HUES64 (cell line): Measurements from ENCODE around the gene CORO6.

Experiments used
- H3K27ac ChIP-seq: 2 replicates; pipeline ENCODE4 v1.7.0; 2013; ENCODE audit warnings: low read depth, low read length, inconsistent platforms
- H3K27me3 ChIP-seq: 2 replicates; pipeline ENCODE4 v1.6.1; 2013; ENCODE audit warnings: mild to moderate bottlenecking, low read length; ENCODE audit not compliant: insufficient read depth
- H3K36me3 ChIP-seq: 2 replicates; pipeline ENCODE4 v1.6.1; 2013; ENCODE audit warnings: mild to moderate bottlenecking, low read length; ENCODE audit not compliant: insufficient read depth
- H3K4me1 ChIP-seq: 2 replicates; pipeline ENCODE4 v1.6.1; 2013; ENCODE audit warnings: mild to moderate bottlenecking, low read length, moderate library complexity; ENCODE audit not compliant: insufficient read depth
- H3K4me3 ChIP-seq: 2 replicates; pipeline ENCODE4 v1.5.1; 2013; ENCODE audit warnings: mild to moderate bottlenecking, low read length, moderate library complexity
- H3K9ac ChIP-seq: 2 replicates; pipeline ENCODE4 v1.6.1; 2013; ENCODE audit warnings: mild to moderate bottlenecking, low read depth, low read length
- H3K9me3 ChIP-seq: 2 replicates; pipeline ENCODE4 v1.6.1; 2013; ENCODE audit warnings: low read depth, low read length; ENCODE audit not compliant: insufficient read depth
- WGBS: fragments of 150-250, 120-280 bp; methylation state at CpG from one replicate; pipeline ENCODE4 v1.1.7; 2013; ENCODE audit warnings: missing lambda C conversion rate; 5-methylcytosine and 5-hydroxymethylcytosine counted together

The CORO6 gene

DNA sequence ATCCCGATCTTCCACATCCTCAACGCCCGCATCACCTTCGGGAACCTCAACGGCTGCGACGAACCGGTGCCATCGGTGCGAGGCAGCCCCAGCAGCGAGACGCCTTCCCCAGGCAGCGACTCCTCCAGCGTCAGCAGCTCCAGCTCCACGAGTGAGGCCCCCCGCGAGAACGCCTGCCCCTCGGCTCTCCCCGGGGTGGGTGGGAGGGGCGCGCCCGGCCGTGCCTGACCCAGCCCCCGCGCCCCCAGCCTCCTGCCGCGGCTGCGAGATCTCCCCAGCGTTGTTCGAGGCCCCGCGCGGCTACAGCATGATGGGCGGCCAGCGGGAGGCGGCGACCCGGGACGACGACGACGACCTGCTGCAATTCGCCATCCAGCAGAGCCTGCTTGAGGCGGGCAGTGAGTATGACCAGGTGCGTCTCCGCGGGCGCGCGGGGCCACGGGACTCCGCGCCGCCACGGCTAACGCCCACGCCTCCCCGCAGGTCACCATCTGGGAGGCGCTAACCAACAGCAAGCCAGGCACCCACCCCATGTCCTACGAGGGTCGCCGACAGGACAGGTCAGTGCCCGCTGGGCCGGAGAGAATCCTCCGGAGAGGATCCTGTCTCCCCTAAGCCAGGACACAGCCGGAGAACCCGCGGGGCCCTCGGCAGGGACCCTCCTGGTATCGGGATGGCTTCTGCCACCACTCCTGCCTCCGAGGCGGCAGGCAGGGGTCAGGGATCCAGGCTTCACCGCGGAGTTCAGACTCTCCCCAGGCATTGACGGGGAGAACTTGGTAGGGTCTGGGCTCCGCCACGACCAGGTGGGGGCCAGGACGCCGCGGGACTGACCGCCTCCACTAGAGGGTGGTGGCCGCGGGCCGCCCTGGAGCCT, 10.1 kb downstream of the CORO6 start:
- no peak overlapping the region for H3K9ac ChIP-seq
- peaks cover 19% of the 10 kb centered on the region for H3K4me1 ChIP-seq
- H3K36me3 ChIP-seq = no peaks in the 10 kb centered on the region
- H3K27me3 ChIP-seq = peaks cover 51% of the 10 kb centered on the region
- 92% methylated on average over 85 of the region's 85 CpGs for WGBS
- H3K4me3 ChIP-seq = no peak overlapping the region; the same call in 1 of the 2 replicates
- no peak overlapping the region for H3K27ac ChIP-seq
- no peaks in the 10 kb centered on the region for H3K9me3 ChIP-seq

DNA sequence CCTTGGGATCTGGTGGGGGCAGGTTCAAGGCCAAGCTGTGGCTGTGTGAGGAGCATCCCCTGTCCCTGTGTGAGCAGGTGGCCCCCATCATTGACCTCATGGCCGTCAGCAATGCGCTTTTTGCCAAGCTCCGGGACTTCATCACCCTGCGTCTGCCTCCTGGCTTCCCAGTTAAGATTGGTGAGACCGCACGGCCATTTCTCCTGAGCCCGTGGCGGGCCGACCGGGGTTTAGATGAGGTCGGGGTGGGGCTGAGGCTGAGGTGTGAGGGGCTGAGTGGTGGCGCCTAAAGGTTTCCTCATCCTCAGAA, 10.7 kb downstream of the CORO6 start:
- 97% methylated on average over 11 of the region's 12 CpGs for WGBS

DNA sequence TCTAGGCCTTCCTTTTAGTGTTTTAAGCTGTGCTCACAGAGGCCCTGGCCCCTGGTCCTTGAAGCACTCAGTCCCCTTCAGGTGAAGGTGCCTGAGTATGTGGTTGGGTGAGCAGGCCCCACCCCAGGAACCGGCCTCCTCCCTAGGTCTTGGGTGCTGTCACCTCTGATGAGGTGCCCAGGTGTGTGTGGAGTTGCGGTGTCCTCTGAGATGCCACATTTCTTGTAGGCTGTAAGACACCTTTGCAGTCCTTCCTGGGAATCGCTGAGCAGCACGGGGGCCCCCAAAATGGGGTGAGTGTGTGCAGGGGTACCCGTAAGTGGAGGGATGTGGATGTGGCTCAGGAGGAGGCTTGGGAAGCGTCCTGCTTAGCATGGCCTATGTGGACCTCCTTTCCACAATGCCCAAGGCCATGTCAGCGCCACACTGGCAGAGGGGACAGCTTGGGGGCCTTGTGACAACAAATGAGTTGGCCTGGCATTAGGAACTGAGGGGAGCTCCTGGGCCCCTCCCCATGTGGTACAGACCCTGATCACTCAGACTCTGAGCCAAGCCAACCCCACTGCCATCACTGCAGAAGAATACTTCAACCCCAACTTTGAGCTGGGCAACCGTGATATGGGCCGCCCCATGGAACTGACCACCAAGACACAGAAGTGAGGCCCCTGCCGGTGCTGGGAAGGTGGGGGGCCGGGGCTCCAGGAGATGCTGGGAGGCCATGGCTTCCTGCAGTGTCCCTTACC, 11.2 kb downstream of the CORO6 start:
- no peak overlapping the region for H3K9ac ChIP-seq
- no peak overlapping the region for H3K27ac ChIP-seq
- no peaks in the 10 kb centered on the region for H3K9me3 ChIP-seq
- no peak overlapping the region for H3K4me3 ChIP-seq
- peaks cover 19% of the 10 kb centered on the region for H3K4me1 ChIP-seq
- peaks cover 39% of the 10 kb centered on the region for H3K27me3 ChIP-seq
- H3K36me3 ChIP-seq = no peaks in the 10 kb centered on the region
- WGBS = 96% methylated on average over 11 of the region's 11 CpGs

More for the DNA sequence above, 10.7 kb downstream of the CORO6 start:
- Histone ChIP-seq H3K4me1 (peaks cover 19% of the 10 kb centered on the region), H3K9me3 (no peaks in the 10 kb centered on the region), H3K4me3 (no peak overlapping the region), H3K36me3 (no peaks in the 10 kb centered on the region), H3K27me3 (peaks cover 45% of the 10 kb centered on the region), H3K27ac (no peak overlapping the region), H3K9ac (no peak overlapping the region)

DNA sequence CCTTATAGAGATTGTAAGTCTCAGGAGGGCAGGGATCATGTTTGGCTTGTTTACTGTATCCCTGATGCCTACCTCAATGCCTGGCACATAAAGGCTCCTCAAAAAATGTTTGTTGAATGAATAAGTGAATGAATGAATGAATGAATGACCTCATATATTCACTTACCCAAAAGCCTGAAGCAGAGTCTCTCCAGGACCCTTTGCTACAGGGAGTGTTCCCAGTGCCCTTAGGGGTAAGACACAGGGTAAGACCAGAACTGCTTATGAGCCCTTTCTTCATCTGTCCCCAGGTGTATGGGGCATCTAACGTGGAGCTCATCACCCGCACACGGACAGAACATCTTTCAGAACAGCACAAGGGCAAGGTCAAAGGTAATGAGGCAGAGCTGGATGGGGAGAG, 12.3 kb downstream of the CORO6 start:
- WGBS = 87% methylated on average over 3 of the region's 3 CpGs
- H3K4me1 ChIP-seq = peaks cover 15% of the 10 kb centered on the region; the same call in 1 of the 2 replicates
- H3K36me3 ChIP-seq = no peaks in the 10 kb centered on the region
- no peak overlapping the region for H3K4me3 ChIP-seq
- H3K9ac ChIP-seq = no peak overlapping the region
- no peaks in the 10 kb centered on the region for H3K9me3 ChIP-seq
- peaks cover 28% of the 10 kb centered on the region for H3K27me3 ChIP-seq
- H3K27ac ChIP-seq = no peak overlapping the region

DNA sequence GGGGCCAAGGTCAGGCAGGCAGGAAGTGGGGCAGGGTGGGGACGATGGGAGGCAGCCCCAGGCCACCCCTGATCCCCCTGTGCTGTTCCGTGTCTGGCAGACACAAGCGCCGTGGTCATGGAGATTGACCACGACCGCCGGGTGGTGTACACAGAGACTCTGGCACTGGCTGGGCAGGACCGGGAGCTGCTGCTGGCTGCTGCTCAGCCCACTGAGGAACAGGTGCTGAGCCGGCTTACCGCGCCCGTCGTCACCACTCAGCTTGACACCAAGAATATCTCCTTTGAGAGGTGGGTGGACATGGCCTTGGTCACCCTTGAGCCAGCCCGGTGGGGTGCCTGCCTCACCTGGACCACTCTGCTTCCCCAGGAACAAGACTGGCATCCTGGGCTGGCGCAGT, 13.7 kb downstream of the CORO6 start:
- H3K4me1 ChIP-seq = peaks cover under 1% of the 10 kb centered on the region; the same call in 1 of the 2 replicates
- no peaks in the 10 kb centered on the region for H3K36me3 ChIP-seq
- H3K9ac ChIP-seq = no peak overlapping the region
- no peak overlapping the region for H3K4me3 ChIP-seq
- H3K9me3 ChIP-seq = no peaks in the 10 kb centered on the region
- no peak overlapping the region for H3K27ac ChIP-seq
- WGBS = 93% methylated on average over 15 of the region's 15 CpGs
- H3K27me3 ChIP-seq = peaks cover 14% of the 10 kb centered on the region

DNA sequence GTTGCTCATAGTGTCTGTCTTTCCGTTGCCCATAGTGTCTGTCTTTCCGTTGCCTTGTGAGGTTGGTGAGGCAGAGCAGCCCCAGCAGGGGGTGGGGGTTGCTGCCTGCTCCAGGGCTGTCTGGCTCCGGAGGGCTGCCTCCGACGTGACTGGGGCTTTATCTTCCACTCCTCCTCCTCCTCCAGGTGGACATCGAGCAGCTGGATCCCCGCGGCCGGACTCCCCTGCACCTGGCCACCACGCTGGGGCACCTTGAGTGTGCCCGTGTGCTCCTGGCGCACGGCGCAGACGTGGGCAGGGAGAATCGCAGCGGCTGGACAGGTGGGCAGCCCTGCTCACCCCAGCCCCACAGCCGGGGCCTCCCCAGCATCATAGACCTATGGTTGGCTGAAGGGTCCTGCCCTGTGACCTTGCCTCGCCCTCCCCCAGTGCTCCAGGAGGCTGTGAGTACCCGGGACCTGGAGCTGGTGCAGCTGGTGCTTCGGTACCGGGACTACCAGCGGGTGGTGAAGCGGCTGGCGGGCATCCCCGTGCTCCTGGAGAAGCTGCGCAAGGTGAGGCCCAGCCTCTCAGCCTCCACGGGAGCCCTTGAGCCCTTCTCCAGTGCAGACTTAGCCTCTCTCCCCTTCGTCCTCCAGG, 15.0 kb downstream of the CORO6 start:
- no peaks in the 10 kb centered on the region for H3K36me3 ChIP-seq
- H3K4me3 ChIP-seq = no peak overlapping the region
- no peak overlapping the region for H3K9ac ChIP-seq
- peaks cover 5% of the 10 kb centered on the region for H3K27me3 ChIP-seq
- no peaks in the 10 kb centered on the region for H3K9me3 ChIP-seq
- WGBS = 90% methylated on average over 29 of the region's 29 CpGs
- H3K27ac ChIP-seq = no peak overlapping the region
- H3K4me1 ChIP-seq = no peaks in the 10 kb centered on the region

DNA sequence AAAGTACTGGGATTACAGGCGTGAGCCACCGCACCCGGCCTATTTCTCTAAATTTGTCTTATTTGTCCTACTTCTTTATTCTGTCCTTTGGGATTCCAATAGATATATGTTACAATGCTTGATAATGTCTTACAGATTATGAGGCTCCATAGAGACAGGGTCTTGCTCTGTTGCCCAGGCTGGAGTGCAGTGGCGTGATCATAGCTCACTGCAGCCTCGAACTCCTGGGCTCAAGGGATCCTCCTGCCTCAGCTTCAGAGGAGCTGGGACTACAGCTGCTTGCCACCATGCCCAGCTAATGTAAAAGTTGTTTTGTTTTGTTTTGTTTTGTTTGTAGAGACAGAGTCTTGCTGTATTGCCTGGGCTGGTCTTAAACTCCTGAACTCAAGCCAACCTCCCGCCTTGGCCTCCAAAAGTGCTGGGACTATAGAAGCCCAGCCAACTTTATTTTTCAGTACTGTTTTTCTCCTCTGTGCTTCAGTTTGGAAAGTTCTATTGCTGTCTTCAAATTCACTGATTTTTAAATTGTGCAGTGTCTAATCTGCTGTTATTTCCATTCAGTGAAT, 19.5 kb downstream of the CORO6 start:
- Histone ChIP-seq H3K4me1 (0 out of 2 replicates have a peak, but pooled peaks cover under 1% of the 10 kb centered on the region), H3K27me3 (no peaks in the 10 kb centered on the region)
- WGBS = 94% methylated on average over 6 of the region's 6 CpGs

DNA sequence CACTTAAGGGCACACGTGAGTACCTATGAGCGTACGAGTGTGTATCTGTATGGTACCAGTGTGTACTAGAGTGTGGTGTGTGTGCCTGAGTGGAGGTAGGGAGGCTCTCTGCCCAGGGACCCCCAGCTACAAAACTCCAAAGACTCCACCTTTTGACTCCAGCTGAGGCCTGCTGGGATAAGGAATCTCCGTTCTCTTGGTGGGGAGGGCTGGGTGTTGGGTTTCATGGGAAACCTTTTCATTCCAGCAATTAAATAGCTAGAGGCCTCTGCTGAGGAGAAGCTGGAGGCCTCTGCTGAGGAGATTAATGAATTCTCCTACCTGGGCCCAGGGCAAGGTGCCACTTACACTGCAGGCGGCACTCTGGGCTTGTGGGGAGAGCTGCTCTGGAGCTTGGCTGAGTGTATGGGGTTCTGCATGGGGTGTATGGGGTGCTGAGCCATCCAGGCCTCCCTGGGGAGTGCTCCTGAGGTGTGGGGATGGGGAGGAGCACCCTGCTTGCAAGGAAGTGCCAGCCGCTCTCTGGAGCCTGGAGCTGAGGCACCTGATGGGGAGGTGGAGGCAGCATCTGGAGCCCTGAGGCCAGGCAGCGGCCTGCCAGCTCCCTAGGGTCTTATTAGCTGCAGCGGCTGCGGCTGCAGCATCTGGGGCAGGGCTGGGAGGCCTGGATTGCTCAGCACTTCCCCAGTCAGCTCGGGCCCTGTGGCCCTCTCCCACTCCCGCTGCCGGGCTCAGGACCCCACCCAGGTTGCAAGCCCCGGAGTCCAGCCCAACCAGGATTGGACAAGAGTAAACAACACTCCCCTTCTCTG, 25.1 kb downstream of the CORO6 start:
- Histone ChIP-seq H3K9me3 (no peaks in the 10 kb centered on the region), H3K36me3 (no peaks in the 10 kb centered on the region), H3K9ac (no peak overlapping the region), H3K4me3 (no peak overlapping the region), H3K4me1 (peaks cover 22% of the 10 kb centered on the region), H3K27me3 (peaks cover 8% of the 10 kb centered on the region; the same call in 1 of the 2 replicates), H3K27ac (no peak overlapping the region)
- 40% methylated on average over 12 of the region's 13 CpGs for WGBS

More for the DNA sequence above, 19.5 kb downstream of the CORO6 start:
- H3K4me3 ChIP-seq = no peak overlapping the region
- no peaks in the 10 kb centered on the region for H3K9me3 ChIP-seq
- no peaks in the 10 kb centered on the region for H3K36me3 ChIP-seq
- no peak overlapping the region for H3K9ac ChIP-seq
- H3K27ac ChIP-seq = no peak overlapping the region

DNA sequence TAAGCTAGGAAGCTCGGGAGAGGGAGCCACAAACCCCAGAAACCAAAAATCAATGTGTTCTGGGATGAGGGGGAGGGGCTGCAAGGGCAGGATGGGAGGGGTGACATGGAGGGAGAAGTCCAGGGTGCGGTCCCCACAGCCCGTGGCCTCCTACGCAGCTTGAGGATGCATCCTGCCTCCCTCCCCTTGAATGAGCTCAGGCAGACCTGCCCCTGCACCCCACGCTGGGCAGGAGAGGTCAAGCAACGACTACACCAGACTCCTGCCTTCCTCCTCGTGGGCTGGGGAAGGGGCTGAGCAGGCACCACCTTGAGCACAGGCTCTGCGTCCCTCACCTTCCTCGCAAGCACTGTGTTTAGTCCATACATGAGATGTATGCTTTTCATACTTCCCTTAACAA, 25.9 kb downstream of the CORO6 start:
- Histone ChIP-seq H3K4me1 (peaks cover 27% of the 10 kb centered on the region), H3K9me3 (no peaks in the 10 kb centered on the region), H3K27ac (no peak overlapping the region), H3K4me3 (no peak overlapping the region), H3K27me3 (peaks cover 8% of the 10 kb centered on the region; the same call in 1 of the 2 replicates), H3K36me3 (no peaks in the 10 kb centered on the region), H3K9ac (no peak overlapping the region)
- WGBS = 54% methylated on average over 9 of the region's 9 CpGs

DNA sequence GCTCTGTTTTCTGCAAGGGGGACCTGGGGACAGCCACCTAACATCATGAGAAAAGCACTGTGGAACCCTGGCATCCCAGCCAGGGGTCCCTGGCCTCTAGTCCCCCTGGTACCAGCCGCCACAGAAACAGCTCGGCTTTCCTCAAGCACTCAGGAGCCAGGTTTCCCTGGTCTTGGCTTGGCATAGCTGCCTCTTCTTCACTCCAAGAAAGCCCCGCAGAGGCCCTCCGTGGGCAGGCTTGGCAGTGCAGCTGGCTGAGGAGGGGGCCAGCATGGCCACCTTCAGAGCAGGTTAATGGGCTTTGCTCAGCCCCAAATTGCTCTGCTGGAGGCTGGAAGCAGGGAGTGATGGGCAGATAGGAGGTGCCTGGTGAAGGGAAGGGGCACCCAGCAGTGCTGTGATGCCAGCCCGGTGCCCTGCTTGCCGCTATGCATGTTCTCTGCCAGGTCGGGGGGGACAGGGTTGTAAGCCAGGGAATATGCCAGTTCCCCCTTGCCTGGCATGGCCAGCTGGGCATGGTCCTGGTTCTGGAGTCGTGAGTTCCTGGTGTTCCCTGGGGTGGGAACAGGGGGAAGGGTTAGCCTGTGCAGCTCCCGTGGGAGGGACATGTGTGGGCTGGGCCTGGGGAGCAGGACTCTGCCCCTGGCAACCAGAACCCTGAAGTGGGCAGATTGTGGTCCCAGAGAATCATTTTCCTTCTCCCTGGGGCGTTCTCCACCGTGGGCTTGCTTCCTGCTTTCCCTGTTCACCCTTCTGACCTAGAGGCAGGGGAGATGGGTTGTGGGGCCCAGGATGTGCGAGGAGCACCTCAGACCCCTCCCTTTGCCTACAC, 26.6 kb downstream of the CORO6 start:
- H3K9me3 ChIP-seq = no peaks in the 10 kb centered on the region
- H3K27ac ChIP-seq = no peak overlapping the region
- H3K9ac ChIP-seq = no peak overlapping the region
- H3K4me3 ChIP-seq = no peak overlapping the region
- peaks cover 27% of the 10 kb centered on the region for H3K4me1 ChIP-seq
- 87% methylated on average over 9 of the region's 12 CpGs for WGBS
- no peaks in the 10 kb centered on the region for H3K36me3 ChIP-seq
- peaks cover 8% of the 10 kb centered on the region; the same call in 1 of the 2 replicates for H3K27me3 ChIP-seq
